ENCODE measurements around the gene ZNF536.

ZNF536 gene

GRCh38 chr19:30516531-30516930 lies 144.3 kb downstream of the ZNF536 start:
- Histone ChIP-seq H3K4me2 (ENCODE audit: low read length) (no peak overlapping the region), H3K27ac (no peak overlapping the region), H3K9me3 (ENCODE audit: control insufficient read depth, low read length) (no peaks in the 10 kb centered on the region), H3K4me1 (no peaks in the 10 kb centered on the region), H3K9ac (no peak overlapping the region), H2AFZ (no peak overlapping the region), H3K79me2 (no peaks in the 10 kb centered on the region), H3K36me3 (ENCODE audit: control insufficient read depth, insufficient read depth, low read length) (no peaks in the 10 kb centered on the region), H3K4me3 (ENCODE audit: low read depth, low read length) (no peak overlapping the region), H3K27me3 (ENCODE audit: control insufficient read depth, insufficient read depth, low read length) (no peaks in the 10 kb centered on the region)
- TF ChIP-seq, protein P1, sequence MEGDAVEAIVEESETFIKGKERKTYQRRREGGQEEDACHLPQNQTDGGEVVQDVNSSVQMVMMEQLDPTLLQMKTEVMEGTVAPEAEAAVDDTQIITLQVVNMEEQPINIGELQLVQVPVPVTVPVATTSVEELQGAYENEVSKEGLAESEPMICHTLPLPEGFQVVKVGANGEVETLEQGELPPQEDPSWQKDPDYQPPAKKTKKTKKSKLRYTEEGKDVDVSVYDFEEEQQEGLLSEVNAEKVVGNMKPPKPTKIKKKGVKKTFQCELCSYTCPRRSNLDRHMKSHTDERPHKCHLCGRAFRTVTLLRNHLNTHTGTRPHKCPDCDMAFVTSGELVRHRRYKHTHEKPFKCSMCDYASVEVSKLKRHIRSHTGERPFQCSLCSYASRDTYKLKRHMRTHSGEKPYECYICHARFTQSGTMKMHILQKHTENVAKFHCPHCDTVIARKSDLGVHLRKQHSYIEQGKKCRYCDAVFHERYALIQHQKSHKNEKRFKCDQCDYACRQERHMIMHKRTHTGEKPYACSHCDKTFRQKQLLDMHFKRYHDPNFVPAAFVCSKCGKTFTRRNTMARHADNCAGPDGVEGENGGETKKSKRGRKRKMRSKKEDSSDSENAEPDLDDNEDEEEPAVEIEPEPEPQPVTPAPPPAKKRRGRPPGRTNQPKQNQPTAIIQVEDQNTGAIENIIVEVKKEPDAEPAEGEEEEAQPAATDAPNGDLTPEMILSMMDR (IDR thresholded peaks at IDR 0.05), result no peak

DNA sequence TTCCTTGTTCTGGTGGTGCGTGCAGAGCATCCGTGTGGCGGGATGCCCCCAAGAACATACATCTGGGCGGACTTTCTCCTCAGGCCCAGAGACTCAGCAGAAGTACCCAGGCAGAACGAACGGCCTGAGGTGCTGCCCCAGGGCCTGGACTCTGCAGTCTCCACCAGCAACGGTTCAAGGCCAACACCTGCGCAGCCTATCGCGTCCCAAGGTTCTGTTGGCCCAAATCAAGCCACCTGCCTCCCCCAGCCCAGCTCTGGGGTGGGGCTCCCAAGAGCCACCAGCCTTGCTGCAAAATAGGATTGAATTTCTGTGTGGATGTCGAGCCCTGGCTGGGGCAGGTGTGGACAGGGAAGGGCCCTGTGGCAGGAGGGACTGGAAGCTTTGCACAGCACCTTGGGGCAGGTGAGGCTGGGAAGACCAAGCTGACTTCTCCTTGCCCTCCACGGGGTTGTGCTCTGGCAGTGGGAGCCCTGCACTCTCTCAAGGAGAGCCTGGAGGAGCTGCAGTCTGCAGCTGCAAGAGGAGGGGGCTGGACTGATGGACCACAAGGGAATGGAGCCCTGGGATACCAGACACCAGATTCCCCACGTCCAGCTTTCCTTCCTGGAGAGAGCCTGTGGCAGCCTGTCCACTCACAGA lies 146.9 kb downstream of the ZNF536 start:
- Histone ChIP-seq H3K36me3 (ENCODE audit: control insufficient read depth, insufficient read depth, low read length) (no peaks in the 10 kb centered on the region), H3K9ac (no peak overlapping the region), H3K27ac (no peak overlapping the region), H3K79me2 (no peaks in the 10 kb centered on the region), H3K4me2 (ENCODE audit: low read length) (no peak overlapping the region), H3K9me3 (ENCODE audit: control insufficient read depth, low read length) (no peaks in the 10 kb centered on the region), H3K4me3 (ENCODE audit: low read depth, low read length) (no peak overlapping the region), H3K27me3 (ENCODE audit: control insufficient read depth, insufficient read depth, low read length) (no peaks in the 10 kb centered on the region), H3K4me1 (no peaks in the 10 kb centered on the region), H2AFZ (no peak overlapping the region)
- TF ChIP-seq, protein P1 (IDR thresholded peaks at IDR 0.05), result no peak

DNA sequence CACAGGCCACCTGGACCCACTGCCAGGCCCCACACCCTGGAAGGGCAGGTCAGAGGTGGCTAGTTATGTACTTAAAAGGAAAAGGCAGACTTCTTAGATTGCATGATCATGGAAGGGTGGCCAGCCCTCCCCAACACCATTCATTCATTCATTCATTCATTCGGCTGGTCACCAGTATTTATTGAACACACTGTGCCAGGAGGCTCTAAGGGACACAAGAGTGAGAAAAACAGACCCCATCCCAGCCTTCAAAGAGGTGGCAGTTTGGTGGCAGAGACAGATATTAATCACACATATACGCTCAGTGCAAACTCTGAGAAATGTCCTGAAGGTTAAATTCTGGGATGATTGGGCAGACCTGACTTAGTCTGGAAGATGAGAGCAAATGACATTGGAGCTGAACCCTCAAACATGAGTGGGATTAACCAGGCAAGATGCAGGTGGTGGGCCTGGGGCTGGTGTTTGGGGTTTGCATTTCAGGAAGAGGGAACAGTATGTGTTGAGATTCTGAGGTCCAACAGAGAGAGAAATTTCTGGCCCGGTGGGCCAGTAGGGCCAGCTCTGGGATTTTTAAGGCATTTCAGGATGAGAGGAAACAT lies 147.5 kb downstream of the ZNF536 start:
- Histone ChIP-seq H3K36me3 (ENCODE audit: control insufficient read depth, insufficient read depth, low read length) (no peaks in the 10 kb centered on the region), H3K4me2 (ENCODE audit: low read length) (no peak overlapping the region), H3K9ac (no peak overlapping the region), H3K4me1 (no peaks in the 10 kb centered on the region), H3K27ac (no peak overlapping the region), H3K27me3 (ENCODE audit: control insufficient read depth, insufficient read depth, low read length) (no peaks in the 10 kb centered on the region), H3K4me3 (ENCODE audit: low read depth, low read length) (no peak overlapping the region), H2AFZ (no peak overlapping the region), H3K9me3 (ENCODE audit: control insufficient read depth, low read length) (no peaks in the 10 kb centered on the region), H3K79me2 (no peaks in the 10 kb centered on the region)
- TF ChIP-seq, protein P1 (IDR thresholded peaks at IDR 0.05), result no peak

- Histone ChIP-seq H3K27ac (no peak overlapping the region), H3K9ac (no peak overlapping the region), H3K9me3 (ENCODE audit: control insufficient read depth, low read length) (no peaks in the 10 kb centered on the region), H3K36me3 (ENCODE audit: control insufficient read depth, insufficient read depth, low read length) (no peaks in the 10 kb centered on the region), H3K4me2 (ENCODE audit: low read length) (no peak overlapping the region), H2AFZ (no peak overlapping the region), H3K4me1 (no peaks in the 10 kb centered on the region), H3K79me2 (no peaks in the 10 kb centered on the region), H3K27me3 (ENCODE audit: control insufficient read depth, insufficient read depth, low read length) (no peaks in the 10 kb centered on the region), H3K4me3 (ENCODE audit: low read depth, low read length) (no peak overlapping the region)
- TF ChIP-seq, protein P1 (IDR thresholded peaks at IDR 0.05), result no peak
These were observed 148.7 kb downstream of the ZNF536 start for GRCh38 chr19:30520735-30521479.

Data from parathyroid adenoma (tissue), 2 donors.